ENCODE measurements around the gene RABGAP1.

RABGAP1 gene

DNA sequence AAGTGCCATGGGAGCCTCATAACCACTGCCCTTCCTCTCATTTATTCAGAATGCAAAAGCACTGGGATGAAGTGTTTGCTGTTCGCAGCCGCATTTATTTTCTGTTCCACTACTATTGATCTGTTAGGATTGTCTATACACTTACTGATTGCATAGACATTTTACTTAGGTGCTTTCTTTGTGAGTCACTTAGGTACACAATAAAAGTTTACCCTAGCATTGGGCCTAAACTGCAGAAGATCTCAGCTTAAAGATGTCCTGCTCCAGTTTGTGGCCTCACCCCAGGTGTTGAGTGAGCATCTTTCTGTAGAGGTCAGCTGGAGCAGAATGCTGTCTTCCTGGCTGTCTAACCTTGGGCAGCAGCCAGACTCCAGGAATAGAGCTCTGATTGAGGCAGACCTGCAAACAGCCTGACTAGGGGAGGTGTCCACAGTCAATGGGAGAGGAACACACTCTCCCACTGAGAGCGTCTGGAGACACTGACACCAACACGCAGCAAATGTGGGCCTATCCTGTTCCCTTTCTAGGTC is 146.6 kb downstream of the RABGAP1 start:
- peak; percentile 6 for DNase-seq

DNA sequence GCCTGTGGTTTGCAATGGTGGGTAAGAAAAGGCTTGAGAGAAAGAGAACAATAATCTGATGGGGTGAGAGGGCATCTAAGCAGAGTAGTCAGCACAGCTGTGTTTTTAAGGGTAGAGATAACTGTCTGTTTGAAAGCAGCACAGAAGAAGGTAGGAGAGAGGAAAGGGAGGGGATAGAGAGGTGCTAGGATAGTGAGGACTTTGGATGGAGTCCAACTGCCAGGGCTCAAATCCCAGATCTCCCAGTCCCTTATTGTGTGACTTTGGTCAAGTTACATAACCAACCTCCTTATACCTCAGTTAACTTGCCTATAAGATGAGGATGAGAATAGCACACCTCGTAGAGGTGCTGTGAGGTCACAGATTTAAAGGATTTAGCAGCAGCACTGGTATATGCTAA is 148.2 kb downstream of the RABGAP1 start:
- no peak for DNase-seq

DNA sequence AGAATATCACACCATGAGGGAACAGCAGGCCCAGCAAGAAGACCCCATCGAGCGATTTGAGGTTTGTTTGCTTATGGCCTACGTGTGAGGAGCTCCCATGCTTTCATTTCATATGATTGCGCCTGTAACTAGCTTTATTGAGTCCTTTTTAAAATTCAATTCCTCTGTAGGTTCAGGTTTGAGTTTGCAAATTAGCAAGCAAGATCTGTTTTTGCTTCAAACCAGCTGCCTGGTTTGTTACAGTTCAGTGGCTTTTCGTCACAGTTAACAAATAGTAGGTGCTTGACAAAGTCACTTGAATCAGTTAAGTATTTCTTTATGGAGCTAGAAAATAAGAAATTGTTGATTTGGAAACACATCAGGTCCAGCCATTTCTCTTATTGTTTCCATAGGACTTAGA is 149.0 kb downstream of the RABGAP1 start:
- DNase-seq = no peak

DNA sequence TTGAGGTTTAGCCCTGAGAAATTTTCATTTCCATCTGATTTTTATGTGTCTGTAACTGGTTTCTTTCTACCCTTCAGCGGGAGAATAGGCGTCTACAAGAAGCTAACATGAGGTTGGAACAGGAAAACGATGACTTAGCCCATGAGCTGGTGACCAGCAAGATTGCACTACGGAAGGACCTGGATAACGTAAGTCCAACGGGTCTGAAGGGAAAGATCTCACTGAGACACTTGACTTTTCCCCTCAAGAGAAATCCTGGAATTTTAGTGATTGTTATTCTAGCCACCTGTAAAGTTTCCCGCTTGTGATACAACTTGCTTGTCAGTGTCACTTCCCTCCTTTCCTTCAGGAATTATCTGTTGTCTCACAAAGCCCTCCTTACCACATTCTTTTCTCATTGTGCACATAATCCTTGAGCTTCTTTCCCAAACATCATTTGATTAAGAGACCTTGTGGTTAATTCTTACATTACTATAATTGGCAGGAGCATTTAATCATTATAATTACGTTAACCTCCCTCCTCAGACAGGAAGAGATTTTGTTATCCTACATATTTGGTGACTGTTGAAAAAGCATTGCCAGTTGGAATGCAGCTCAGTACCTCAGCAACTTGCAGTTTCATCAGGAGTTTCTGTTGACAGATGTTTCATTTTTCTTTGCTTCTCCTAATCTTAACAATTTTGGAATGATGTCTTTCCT is 149.5 kb downstream of the RABGAP1 start:
- no peak for DNase-seq

DNA sequence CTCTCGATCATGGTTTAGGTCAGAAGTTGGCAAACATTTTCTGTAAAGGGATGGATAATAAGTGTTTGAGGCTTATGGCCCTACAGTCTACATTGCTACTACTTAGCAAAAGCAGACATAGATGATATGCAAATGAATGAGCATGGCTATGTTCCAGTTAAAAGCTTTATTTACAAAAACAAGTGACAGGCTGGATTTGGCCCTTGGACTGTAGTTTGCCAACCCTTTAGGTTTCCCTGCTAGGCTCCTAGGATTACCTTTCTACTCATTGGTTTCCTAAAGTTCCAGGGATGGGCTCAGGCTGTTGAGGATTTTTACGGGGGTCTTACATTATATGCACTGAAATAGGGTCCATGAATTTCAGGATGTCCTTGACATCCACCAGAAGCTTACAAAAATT is 150.1 kb downstream of the RABGAP1 start:
- DNase-seq = no peak

DNA sequence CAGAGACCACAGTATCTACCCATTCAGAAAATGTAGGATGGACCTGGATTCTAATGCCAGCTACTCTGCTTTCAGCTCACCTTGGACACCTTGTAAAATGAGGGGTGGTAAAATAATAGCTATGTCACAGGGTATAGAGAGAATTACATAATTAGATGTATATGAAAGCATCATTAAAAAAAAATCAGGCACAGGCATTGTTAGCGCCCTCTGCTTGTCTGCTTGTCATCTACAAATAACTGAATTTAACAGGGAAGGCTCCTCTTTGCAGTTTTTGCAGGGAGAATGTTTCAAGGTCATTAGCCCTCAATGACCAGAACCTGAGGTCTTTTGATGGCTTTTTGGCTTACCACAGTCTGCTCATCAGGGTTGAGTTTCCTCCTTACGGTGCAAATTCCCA is 150.6 kb downstream of the RABGAP1 start:
- DNase-seq = no peak

DNA sequence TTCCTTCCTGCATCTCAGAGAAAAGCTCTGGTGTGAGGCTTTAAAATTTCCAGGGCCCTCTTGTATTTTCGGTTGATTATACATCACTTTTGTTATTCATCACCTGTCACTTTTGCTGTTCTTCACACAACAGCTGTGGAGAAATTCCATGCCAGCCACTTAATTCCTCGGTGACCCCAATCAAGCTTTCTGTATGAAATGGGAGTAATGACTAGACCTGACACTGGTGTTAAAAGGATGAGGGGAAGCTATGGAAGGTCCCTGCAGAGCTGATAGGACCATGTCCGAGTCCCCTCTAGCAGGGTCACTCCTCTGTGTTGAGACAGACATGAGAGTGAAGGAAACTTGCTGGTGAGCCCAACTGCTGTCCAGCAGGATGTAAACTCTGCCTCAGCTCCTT is 152.3 kb downstream of the RABGAP1 start:
- DNase-seq = no peak

DNA sequence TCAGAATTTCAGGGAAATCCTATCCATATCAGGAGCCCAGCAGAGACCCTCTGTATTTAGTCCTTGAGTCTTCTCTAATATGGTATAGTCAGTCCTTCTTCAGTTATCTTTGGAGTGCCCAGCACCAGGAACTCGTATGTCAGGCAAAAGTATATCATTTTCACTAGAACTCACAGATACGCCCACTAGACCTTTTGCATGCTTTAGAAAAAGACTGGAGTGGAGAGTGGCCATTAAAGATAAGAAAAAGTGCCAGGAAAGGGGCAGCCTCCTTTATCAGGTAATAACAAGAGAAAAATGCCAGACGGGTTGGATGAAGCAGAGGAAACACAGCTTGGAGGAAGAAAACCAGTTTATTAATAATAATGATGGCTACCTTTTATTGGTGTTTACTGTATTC is 156.2 kb downstream of the RABGAP1 start:
- no peak for DNase-seq

DNA sequence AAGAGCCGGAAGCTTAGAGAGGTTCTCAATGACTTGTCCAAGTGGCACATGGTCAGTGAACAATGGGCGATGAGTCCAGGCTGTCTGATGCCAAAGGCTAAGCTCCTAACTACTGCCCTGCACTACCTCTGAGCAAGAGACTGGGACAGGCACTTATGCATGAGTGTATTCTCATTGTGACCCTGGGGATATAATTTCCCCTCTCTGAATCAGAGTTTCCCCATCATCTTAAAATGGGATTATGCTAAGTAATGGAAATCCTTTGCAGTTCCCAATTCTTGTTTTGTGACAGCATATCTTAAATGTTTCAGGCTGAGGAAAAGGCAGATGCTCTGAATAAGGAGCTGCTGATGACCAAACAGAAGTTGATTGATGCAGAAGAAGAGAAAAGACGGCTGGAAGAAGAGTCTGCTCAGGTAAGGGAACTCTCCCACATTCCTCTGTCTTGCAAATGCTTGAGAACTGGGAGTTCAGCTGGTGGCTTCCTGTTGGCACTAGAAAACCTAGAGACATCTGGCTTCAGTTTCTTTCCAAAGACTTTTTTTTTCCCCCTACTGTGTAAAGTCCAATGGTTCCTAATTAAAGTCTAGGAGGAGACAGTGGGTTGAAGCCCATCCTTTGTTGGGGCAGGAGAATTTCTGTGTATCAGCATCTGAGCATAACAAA is 156.7 kb downstream of the RABGAP1 start:
- no peak for DNase-seq

DNA sequence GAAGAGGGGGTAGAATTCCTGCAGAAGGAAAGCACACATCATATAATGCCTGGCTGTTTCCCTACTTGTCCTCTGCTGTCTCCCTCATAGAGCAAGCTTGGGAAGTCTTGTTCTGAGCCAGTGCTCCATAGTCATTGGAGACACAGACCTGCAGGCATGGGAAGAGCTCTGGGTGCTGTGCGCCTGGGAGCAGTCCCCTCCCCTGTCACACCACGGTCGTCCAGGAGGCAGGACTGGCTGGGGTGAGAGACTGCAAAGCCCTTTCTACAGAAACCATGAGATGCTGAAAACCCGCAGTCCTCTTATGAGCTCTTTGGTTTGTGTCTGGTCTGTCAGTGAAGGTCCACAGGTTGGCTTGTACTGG is 157.3 kb downstream of the RABGAP1 start:
- no peak for DNase-seq

DNA sequence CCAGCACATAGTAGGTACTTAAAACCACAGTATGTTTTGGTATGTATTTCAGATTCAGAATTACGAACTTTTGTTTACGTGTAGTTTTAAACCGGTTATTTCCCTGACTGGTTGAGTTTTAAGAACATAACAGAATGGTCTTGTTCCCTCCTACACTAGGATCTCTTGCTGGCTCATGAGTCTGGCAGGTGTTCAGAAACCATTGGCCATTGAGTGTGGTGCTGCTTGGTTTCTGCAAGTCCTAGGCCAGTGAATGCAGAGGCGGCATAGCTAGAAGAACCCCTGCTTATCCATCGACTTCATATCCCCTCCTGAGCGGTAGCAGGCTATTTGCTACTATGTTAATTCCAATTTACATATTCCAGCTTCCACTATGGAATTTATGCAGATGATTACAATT is 158.2 kb downstream of the RABGAP1 start:
- DNase-seq = no peak

DNA sequence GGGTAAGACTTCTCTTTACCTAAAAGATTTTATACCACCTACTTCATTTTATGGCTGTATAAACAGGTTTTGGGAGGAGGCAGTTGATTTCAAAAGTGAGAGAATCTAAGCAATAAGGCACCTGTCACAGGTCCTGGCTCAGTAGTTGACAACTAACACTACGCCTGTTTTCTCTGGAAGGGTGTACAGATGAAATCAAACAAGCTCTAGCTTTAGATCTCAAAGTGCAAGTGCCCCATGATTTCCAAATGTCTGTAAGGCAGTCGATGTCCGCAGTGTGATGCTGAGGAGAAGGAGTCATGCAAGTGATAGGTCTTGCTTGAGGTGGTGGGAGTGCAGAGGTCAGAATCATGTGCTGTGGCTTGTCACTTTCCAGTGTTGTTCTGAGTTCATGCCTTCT is 158.7 kb downstream of the RABGAP1 start:
- no peak for DNase-seq

DNA sequence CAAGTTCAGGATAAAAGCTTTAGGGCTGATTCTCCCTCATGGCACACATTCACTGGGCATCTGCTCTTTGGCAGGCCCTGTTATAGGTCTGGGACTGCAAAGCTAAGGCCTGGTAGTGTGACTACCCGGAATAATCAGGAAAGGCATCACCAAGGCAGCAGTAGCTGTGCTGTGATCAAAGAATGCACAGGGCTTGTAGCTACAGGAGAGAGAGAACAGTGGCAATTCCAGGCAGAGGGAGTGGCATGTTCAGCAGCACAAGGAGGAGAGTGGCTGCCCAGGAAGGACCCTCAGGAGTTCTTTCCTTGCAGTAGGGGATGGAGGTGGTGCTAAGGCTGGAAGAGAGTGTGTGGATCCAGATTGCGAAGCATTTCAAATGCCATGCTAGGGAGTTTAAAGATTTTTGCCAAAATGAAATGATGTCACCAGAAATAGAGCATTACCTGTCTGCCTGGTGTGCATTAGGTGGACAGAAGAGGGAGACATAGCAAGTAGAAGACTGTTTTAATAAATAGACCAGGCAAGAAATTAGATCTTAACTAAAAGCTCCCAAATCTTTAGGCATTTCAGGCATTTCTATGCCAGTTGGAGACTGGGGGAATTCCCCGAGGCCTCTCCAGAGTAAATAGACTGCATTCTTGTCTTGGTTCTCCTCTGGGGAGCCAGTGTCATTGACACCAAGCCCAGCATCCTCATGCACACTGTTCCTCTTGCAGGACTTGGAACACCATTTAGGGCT is 161.7 kb downstream of the RABGAP1 start:
- DNase-seq = no peak

DNA sequence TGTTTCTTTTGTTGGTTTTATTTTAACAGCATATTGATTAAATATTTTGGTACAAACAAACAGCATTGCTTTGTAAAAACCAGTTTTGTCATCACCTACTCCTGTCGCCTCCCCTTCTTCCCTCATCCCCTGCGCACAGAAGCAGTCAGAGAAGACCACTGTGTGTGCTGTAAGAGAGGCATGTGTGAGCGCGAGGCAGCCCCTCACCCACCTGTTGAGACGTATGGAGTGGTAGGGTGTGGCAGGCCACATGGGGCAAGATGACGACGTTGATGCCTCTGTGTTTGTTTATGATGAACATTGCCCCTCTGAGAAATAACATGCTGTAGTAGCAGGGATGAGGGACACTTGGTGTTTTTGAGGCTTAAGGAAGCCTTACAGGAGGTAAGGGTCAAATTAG is 164.0 kb downstream of the RABGAP1 start:
- no peak for DNase-seq

DNA sequence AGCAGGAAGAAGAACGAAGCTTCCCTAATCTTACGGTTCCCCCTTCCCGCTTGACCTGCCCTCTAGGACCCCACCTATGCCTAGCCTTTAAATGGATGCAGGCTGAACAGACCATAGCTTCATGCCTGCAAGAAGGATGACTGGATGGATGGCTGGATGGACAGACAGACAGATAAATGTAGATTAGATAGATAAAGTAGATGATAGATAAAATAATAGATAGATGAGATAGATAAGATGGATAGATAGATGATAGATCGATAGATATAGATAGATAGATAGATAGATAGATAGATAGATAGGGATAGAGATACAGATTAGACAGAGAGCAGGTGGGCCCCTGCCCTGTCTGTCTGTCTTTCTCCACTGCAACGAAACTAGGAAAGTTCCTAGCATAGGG is 164.7 kb downstream of the RABGAP1 start:
- no peak for DNase-seq

DNA sequence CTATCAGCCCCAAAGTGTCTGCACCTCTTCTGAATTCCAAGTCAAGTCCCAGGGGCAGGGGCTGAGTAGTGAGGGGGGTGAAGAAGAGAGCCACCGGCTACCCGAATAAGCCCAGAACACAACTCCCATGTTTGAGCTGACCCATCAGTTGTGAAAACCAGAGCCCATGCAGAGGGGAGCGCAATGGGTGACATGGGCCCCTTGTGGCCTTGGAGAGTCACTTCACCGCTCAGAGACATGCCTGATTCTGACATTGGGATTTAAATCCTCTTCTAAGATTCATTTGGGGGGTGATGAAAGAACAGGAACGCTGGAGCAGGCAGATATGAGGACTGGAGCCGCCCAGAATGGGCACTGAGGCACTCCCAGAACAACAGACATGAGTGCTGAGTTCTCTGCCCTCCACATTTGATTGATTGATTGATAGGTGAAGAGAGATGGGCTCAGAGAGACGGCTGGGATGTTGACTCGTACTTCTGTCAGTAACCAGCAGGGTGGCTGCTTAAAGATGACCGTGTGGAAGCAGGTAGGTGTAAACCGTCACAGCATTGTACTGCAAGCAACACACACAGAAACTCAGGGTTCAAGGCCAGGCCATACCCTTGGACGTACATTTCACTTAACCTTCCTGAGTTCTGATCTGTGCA is 166.9 kb downstream of the RABGAP1 start:
- DNase-seq = no peak

DNA sequence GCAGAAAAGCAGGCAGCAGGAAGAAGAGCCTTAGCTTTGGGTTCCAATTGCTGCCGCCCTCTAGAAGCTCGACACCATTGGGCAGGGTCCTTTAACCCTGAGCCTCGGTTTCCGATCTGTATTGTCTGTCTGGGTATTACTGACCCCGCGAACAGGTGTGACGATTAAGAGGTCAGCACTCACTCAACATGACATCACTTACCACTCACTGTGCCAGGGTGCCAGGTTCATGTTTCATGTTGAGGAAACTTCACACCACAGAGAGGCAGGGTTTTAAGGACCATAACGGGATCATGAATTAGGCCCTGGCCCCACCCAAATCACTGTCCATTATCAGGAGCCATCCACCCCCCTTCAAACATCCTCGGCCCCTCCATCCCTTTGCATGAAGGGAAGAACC is 168.2 kb downstream of the RABGAP1 start:
- DNase-seq = no peak

DNA sequence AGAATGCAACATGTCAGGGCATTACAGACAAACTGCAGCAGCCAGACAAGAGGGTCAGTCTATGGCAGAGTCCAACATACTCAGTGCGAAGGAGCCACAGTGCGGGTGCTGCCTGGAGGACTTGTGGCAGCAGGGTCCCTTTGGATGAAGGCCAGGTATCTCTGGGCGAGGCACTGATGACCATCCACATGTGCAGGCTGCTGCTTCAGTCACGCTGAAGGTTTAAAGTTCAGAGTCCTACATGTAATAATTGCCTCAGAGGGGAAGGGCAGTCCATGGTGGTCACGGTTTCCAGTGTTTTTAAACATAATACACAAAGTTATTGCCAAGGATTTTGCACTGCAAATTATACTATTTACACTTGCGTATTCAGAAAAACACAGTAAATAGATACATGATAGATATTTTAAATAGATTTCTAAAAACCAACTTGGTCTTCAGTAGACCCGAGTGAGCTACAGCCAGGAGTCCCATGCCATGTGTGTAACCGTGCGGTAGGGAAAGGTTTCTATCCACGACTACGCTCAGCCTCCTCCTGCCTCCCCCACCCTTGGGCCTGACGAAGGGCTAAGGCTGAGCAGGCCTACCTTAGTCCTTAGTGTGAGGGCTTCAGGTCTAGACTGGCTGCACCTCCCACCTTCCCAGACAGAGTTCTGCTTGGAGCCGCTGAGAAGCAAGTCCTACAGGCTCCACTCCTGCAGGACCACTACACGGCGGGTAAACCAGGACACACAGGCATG is 168.9 kb downstream of the RABGAP1 start:
- DNase-seq = no peak

DNA sequence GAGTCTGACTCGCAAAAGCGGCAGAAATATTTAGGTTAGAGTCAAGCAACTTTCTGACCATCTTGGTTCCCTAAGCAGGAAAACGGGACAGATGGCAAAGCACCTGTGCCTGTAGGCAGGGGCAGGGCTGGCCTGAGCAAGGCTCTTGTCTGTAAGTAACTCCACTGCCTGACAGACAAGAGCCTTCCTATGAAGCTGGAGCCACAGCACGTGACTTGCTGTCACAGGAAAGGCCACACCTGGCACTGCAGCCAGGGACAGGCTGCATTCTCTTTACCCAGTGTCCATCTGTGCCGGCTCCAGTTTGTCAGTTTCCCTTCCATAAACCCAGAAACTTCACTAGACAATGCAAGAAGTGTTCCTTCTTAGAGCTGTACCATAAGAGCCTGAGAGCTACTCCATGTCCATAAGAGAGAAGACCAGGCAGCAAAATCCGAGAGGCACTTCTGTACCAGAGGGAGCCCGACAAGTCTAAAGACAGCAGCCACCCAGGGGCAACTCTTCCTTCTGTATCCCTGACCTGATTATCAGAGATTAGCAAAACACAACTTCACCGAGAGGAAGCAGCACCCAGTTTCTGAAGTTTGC is 170.7 kb downstream of the RABGAP1 start:
- no peak for DNase-seq

DNA sequence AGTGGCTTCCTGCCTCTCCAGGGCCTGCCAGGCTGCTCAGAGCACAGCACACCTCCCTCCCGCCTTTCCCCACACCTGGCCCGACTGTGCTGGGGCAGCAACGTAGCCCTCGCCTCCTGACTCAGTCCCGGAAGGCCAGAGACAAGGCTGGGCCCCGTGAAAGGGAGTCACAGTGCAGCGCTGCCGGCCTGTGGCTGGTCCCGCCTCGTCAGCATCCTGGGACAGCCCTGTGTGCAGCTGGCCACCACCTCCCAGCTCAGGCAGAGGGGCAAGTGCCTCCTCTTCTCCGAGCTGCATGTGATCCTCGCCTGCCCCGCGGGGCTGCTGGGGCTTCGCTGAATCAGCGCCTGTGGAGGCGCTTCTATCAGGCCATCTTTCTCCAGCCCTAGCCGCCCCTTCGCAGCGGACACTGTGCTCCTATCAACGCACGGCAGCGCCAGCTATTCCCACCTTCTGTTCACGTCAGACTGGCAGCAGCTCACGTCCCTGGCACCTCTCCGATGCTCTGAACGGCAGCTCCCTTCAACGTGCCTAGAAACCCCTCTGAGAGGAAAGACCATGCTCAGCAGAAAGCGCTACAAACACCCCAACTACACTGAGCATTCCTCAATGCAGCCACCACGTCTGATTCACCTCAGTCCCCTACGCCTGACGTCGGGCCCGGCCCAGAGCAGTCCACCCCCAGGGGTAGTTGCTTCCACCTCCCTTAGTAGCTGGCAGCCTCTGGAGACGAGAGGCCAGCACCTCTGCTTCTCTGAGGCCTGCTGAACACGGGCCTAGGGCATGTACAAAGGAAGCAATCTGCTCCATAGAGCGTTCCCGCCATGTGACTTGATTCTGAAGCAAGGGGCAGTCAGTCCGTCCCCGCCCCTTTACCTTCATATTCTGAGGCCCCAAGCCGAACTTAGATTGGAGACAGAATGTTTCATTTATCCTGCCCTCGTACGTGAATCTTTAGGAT is 171.5 kb downstream of the RABGAP1 start:
- DNase-seq = no peak

DNA sequence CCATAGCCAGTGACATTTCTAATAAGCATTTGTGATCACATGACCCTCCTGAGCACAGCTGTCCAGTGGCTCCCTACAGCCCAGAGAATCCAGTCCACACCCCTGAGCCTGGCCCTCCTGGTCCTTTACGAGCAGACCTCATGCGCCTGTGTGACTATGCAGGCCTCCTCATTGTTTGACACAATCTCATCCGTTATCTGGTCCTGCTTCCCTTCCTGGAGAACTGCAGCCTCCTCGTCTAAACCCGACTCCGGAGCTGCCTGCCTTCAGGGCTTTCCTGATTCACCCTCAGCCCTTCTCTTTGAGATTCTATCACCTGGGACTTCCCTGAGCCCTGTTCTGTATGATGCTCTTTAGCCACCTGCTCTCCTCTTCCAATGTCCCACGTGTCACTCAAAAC is 172.4 kb downstream of the RABGAP1 start:
- no peak for DNase-seq
